WTC11 (cell line): Measurements from ENCODE around the gene GPR17. TPM values are rescaled to one million over a fixed set of nuclear protein-coding genes. Genes with fewer than 3 reads are reported as not detected.

ENCODE experiments used
- ATAC-seq: fragments of 200-7000 bp; cut with Tn5 transposase; 2 replicates; pipeline ENCODE4 v1.10.0; 2021; ENCODE audit warnings: mild to moderate bottlenecking, moderate library complexity
- CTCF ChIA-PET: fragments of 300-600 bp; sonication (Branson Sonifier 250); formaldehyde crosslinking; loops from one replicate; lab custom pipeline; 2021; ENCODE audit warnings: antibody characterized with exemption; lab: Charles Lee
- POLR2A ChIA-PET: fragments of 350-600 bp; sonication (Branson Sonifier 250); formaldehyde crosslinking; loops from one replicate; lab custom pipeline; 2021; ENCODE audit warnings: antibody characterized with exemption; lab: Charles Lee
- DNase-seq: peaks from one replicate; pipeline ENCODE4 v3.0.0; 2021; ENCODE audit warnings: low spot score
- H3K27ac Mint-ChIP-seq: 2 replicates; pipeline ENCODE4 v1.8.0; 2021; ENCODE audit warnings: mixed read lengths
- H3K27me3 Mint-ChIP-seq: 2 replicates; pipeline ENCODE4 v1.8.0; 2021; ENCODE audit warnings: low read depth, mild to moderate bottlenecking, moderate library complexity, mixed read lengths
- H3K36me3 Mint-ChIP-seq: 2 replicates; pipeline ENCODE4 v1.8.0; 2021; ENCODE audit warnings: mixed read lengths
- H3K4me1 Mint-ChIP-seq: 2 replicates; pipeline ENCODE4 v1.8.0; 2022; ENCODE audit warnings: mixed read lengths
- H3K4me3 Mint-ChIP-seq: 2 replicates; pipeline ENCODE4 v1.8.0; 2021; ENCODE audit warnings: mild to moderate bottlenecking, moderate library complexity, mixed read lengths
- H3K9me3 Mint-ChIP-seq: 2 replicates; pipeline ENCODE4 v1.8.0; 2021; ENCODE audit warnings: mixed read lengths
- AFF4 ChIP-seq: sonication (generic); formaldehyde crosslinking; IDR thresholded peaks from 2 replicates; pipeline ENCODE4 v1.8.1; 2023; ENCODE audit warnings: mild to moderate bottlenecking, missing genetic modification reagents, borderline replicate concordance
- ATF6 ChIP-seq: sonication (generic); formaldehyde crosslinking; IDR thresholded peaks from 2 replicates; pipeline ENCODE4 v1.8.1; 2023; ENCODE audit warnings: mild to moderate bottlenecking, missing genetic modification reagents
- CREM ChIP-seq: sonication (generic); formaldehyde crosslinking; IDR thresholded peaks from 2 replicates; pipeline ENCODE4 v1.8.1; 2022; ENCODE audit warnings: mild to moderate bottlenecking, missing genetic modification reagents, moderate library complexity
- E2F1 ChIP-seq: sonication (generic); formaldehyde crosslinking; IDR thresholded peaks from 2 replicates; pipeline ENCODE4 v1.8.0; 2022; ENCODE audit warnings: mild to moderate bottlenecking, missing genetic modification reagents
- ERG ChIP-seq: fragments of 250-450 bp; sonication (Bioruptor Pico); IDR thresholded peaks from 2 replicates; pipeline ENCODE4 v1.8.0; 2021; ENCODE audit warnings: mild to moderate bottlenecking
- FOXJ3 ChIP-seq: sonication (generic); formaldehyde crosslinking; IDR thresholded peaks from 2 replicates; pipeline ENCODE4 v1.9.0; 2021; ENCODE audit warnings: missing genetic modification reagents, mild to moderate bottlenecking, borderline replicate concordance
- FOXP4 ChIP-seq: sonication (generic); formaldehyde crosslinking; IDR thresholded peaks from 2 replicates; pipeline ENCODE4 v1.8.0; 2022; ENCODE audit warnings: mild to moderate bottlenecking, missing genetic modification reagents
- GTF2I ChIP-seq: fragments of 250-450 bp; sonication (Bioruptor Pico); conservative IDR thresholded peaks from 2 replicates; pipeline ENCODE4 v1.4.0; 2021; ENCODE audit warnings: mild to moderate bottlenecking
- JUN ChIP-seq: sonication (generic); formaldehyde crosslinking; IDR thresholded peaks from 2 replicates; pipeline ENCODE4 v1.8.0; 2023; ENCODE audit warnings: mild to moderate bottlenecking, missing genetic modification reagents
- MLX ChIP-seq: sonication (generic); formaldehyde crosslinking; IDR thresholded peaks from 2 replicates; pipeline ENCODE4 v1.8.1; 2023; ENCODE audit warnings: mild to moderate bottlenecking, missing genetic modification reagents, moderate library complexity
- MYBL2 ChIP-seq: sonication (generic); formaldehyde crosslinking; IDR thresholded peaks from 2 replicates; pipeline ENCODE4 v1.8.1; 2023; ENCODE audit warnings: mild to moderate bottlenecking, moderate library complexity, missing genetic modification reagents
- NR1H2 ChIP-seq: sonication (generic); formaldehyde crosslinking; IDR thresholded peaks from 2 replicates; pipeline ENCODE4 v1.9.0; 2021; ENCODE audit warnings: mild to moderate bottlenecking, moderate library complexity, missing genetic modification reagents
- TEAD4 ChIP-seq: sonication (generic); formaldehyde crosslinking; IDR thresholded peaks from 2 replicates; pipeline ENCODE4 v1.8.0; 2022; ENCODE audit warnings: mild to moderate bottlenecking, missing genetic modification reagents
- ZNF263 ChIP-seq: sonication (generic); formaldehyde crosslinking; IDR thresholded peaks from 2 replicates; pipeline ENCODE4 v1.8.1; 2022; ENCODE audit warnings: low read depth, mild to moderate bottlenecking, moderate library complexity, missing genetic modification reagents
- ZNF317 ChIP-seq: sonication (generic); formaldehyde crosslinking; IDR thresholded peaks from 2 replicates; pipeline ENCODE4 v1.8.1; 2023; ENCODE audit warnings: low read depth, mild to moderate bottlenecking, moderate library complexity, missing genetic modification reagents, borderline replicate concordance
- ZNF423 ChIP-seq: fragments of 250-450 bp; sonication (Bioruptor Pico); IDR thresholded peaks from 2 replicates; pipeline ENCODE4 v2.1.2; 2022; ENCODE audit warnings: mild to moderate bottlenecking, moderate library complexity
- ZNF671 ChIP-seq: fragments of 250-450 bp; sonication (Bioruptor Pico); IDR thresholded peaks from 2 replicates; pipeline ENCODE4 v1.8.0; 2021; ENCODE audit warnings: mild to moderate bottlenecking
- total RNA-seq: library from RNA; stranded (reverse); gene quantifications from 3 replicates; pipeline ENCODE4 v1.2.3, GENCODE V29; 2021

The GPR17 gene
- total RNA-seq, 1 experiment from 2014 or later, result not detected

GRCh38 chr2:127621981-127622431 lies 23.9 kb upstream of the GPR17 start:
- H3K4me3 Mint-ChIP-seq, result no peak overlapping the region
- ChIA-PET POLR2A (no interaction called here), CTCF (interaction anchor here (1.8 kb wide), 1 partner anchor 31 kb away, joined by 9 read pairs; no protein-coding TSS in a partner anchor)
- H3K4me1 Mint-ChIP-seq, result no peaks in the 10 kb centered on the region
- H3K36me3 Mint-ChIP-seq, result no peaks in the 10 kb centered on the region
- no peaks in the 10 kb centered on the region for H3K27me3 Mint-ChIP-seq
- ATAC-seq (no peak), DNase-seq (peak; percentile 7)
- H3K9me3 Mint-ChIP-seq, result no peaks in the 10 kb centered on the region
- TF ChIP-seq E2F1 (CRISPR knock-in tag) (no peak), FOXP4 (CRISPR knock-in tag) (no peak), NR1H2 (CRISPR knock-in tag) (no peak), MLX (CRISPR knock-in tag) (no peak)
- H3K27ac Mint-ChIP-seq, result no peak overlapping the region

GRCh38 chr2:127622561-127623387 lies 23.2 kb upstream of the GPR17 start:
- ATAC-seq, result no peak
- no peak overlapping the region for H3K4me3 Mint-ChIP-seq
- no peaks in the 10 kb centered on the region for H3K9me3 Mint-ChIP-seq
- no peaks in the 10 kb centered on the region for H3K27me3 Mint-ChIP-seq
- ChIA-PET CTCF (interaction anchor here (1.8 kb wide), 1 partner anchor 31 kb away, joined by 9 read pairs; no protein-coding TSS in a partner anchor), POLR2A (no interaction called here)
- no peaks in the 10 kb centered on the region for H3K36me3 Mint-ChIP-seq
- DNase-seq, result peak; percentile 7
- no peaks in the 10 kb centered on the region for H3K4me1 Mint-ChIP-seq
- no peak overlapping the region for H3K27ac Mint-ChIP-seq
- TF ChIP-seq FOXJ3 (no peak), TEAD4 (CRISPR knock-in tag) (no peak), ZNF671 (CRISPR knock-in tag) (no peak), GTF2I (CRISPR knock-in tag) (no peak), ERG (CRISPR knock-in tag) (no peak)

GRCh38 chr2:127623388-127624319 lies 22.3 kb upstream of the GPR17 start:
- Mint-ChIP-seq H3K27me3 (no peaks in the 10 kb centered on the region), H3K9me3 (no peaks in the 10 kb centered on the region), H3K4me3 (no peak overlapping the region), H3K4me1 (no peaks in the 10 kb centered on the region), H3K27ac (no peak overlapping the region), H3K36me3 (no peaks in the 10 kb centered on the region)
- ChIA-PET CTCF (interaction anchor here (0.6 kb wide), 1 partner anchor 14 kb away, joined by 3 read pairs; no protein-coding TSS in a partner anchor), POLR2A (no interaction called here)
- DNase-seq, result peak; percentile 6
- ATAC-seq, result no peak
- no peak for TF ChIP-seq ZNF317 (CRISPR knock-in tag)
- TF ChIP-seq ATF6, result no peak
- TF ChIP-seq NR1H2 (CRISPR knock-in tag), result no peak
- TF ChIP-seq MYBL2 (CRISPR knock-in tag), result no peak
- TF ChIP-seq JUN (CRISPR knock-in tag), result no peak
- TF ChIP-seq AFF4 (CRISPR knock-in tag), result no peak
- no peak for TF ChIP-seq ZNF423 (CRISPR knock-in tag)
- TF ChIP-seq ZNF263, result no peak
- no peak for TF ChIP-seq CREM (CRISPR knock-in tag)
